Adrenal gland (tissue), 5 donors: ENCODE results near the gene MKNK2.

ENCODE experiments used
- POLR2A ChIP-seq, 2 donors: fragments of 450-650 bp; IDR thresholded peaks; one replicate each; pipeline ENCODE4 v1.6.1; 2017; ENCODE audit warnings: antibody characterized with exemption in 2 of 2, mild to moderate bottlenecking in 2 of 2, moderate library complexity in 1 of 2
- TF ChIP-seq, protein P1 (sequence below), 6 experiments: fragments of 450-650 bp in 4 of 6; fragments of 200-600 bp in 2 of 6; sonication (generic) in 1 of 6; IDR thresholded peaks; 1 replicate in 5 of 6; 2 replicates in 1 of 6; pipeline versions ENCODE4 v1.5.1 to v1.8.0; 2016 to 2021; ENCODE audit warnings: antibody characterized with exemption in 6 of 6, mild to moderate bottlenecking in 2 of 6, moderate library complexity in 1 of 6
- donor health status: DM: no; HTN: no; CAD: no.

DNA sequence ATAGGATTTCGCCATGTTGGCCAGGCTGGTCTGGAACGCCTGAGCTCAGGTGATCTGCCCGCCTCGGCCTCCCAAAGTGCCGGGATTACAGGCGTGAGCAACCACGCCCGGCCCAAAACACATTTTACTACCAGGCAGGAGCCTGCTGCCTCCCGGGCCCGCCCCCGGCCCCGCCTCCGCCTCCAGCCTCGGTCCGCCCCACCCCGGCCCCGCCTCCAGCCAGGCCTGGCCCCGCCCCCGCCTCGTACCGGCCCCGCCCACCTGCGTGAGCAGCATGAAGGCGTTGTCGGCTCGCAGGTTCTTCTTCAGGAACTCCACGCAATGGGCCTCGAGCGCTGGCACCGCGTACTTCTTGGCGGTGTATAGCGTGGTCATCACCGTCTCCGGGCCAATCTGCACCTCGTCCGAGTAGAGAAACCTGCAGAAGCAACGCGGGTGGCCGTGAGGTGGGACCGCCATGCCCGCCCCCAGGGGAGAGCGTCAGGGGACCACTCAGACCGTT, 58.2 kb downstream of the MKNK2 start:
- TF ChIP-seq, protein P1, sequence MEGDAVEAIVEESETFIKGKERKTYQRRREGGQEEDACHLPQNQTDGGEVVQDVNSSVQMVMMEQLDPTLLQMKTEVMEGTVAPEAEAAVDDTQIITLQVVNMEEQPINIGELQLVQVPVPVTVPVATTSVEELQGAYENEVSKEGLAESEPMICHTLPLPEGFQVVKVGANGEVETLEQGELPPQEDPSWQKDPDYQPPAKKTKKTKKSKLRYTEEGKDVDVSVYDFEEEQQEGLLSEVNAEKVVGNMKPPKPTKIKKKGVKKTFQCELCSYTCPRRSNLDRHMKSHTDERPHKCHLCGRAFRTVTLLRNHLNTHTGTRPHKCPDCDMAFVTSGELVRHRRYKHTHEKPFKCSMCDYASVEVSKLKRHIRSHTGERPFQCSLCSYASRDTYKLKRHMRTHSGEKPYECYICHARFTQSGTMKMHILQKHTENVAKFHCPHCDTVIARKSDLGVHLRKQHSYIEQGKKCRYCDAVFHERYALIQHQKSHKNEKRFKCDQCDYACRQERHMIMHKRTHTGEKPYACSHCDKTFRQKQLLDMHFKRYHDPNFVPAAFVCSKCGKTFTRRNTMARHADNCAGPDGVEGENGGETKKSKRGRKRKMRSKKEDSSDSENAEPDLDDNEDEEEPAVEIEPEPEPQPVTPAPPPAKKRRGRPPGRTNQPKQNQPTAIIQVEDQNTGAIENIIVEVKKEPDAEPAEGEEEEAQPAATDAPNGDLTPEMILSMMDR (IDR thresholded peaks at IDR 0.05) = no peak
- TF ChIP-seq POLR2A (IDR thresholded peaks at IDR 0.05) = no peak
